CD8-positive, alpha-beta memory T cell (primary cell): ENCODE data around the gene POLR3A. TPM values are rescaled to one million over a fixed set of nuclear protein-coding genes. Genes with fewer than 3 reads are reported as not detected.
A peak's percentile ranks its signal among the peaks of the same experiment; 100 is the strongest.

Source experiments
- CTCF ChIA-PET: fragments of 350-600 bp; sonication (Branson Sonifier 250); formaldehyde crosslinking; loops from one replicate; lab custom pipeline; 2021; ENCODE audit warnings: antibody characterized with exemption; lab: Charles Lee
- POLR2A ChIA-PET: fragments of 350-600 bp; sonication (Branson Sonifier 250); formaldehyde crosslinking; loops from one replicate; lab custom pipeline; 2021; ENCODE audit warnings: antibody characterized with exemption; lab: Charles Lee
- DNase-seq, 5 donors: peaks; one replicate each; pipeline versions ENCODE4 v3.0.0 to v3.0.0-alpha.2; 2020 to 2022; ENCODE audit warnings: mixed read lengths in 1 of 5
- H3K27ac ChIP-seq: one replicate; pipeline ENCODE4 v1.7.0; 2013; ENCODE audit warnings: low read depth, mild to moderate bottlenecking, low read length, moderate library complexity
- H3K27me3 ChIP-seq: 2 replicates; pipeline ENCODE4 v1.7.0; 2013; ENCODE audit warnings: low read length, mild to moderate bottlenecking; ENCODE audit not compliant: insufficient read depth, poor library complexity, severe bottlenecking
- H3K36me3 ChIP-seq: 2 replicates; pipeline ENCODE4 v1.7.0; 2013; ENCODE audit warnings: mild to moderate bottlenecking, low read length, moderate library complexity; ENCODE audit not compliant: insufficient read depth
- H3K4me1 ChIP-seq: 2 replicates; pipeline ENCODE4 v1.7.0; 2013; ENCODE audit warnings: mild to moderate bottlenecking, low read length, moderate library complexity; ENCODE audit not compliant: insufficient read depth
- H3K4me3 ChIP-seq: 2 replicates; pipeline ENCODE4 v1.7.0; 2013; ENCODE audit warnings: mild to moderate bottlenecking, low read length
- H3K9me3 ChIP-seq: 2 replicates; pipeline ENCODE4 v1.7.0; 2013; ENCODE audit warnings: mild to moderate bottlenecking, low read length
- H3K27ac Mint-ChIP-seq, 8 donors: one replicate each; pipeline ENCODE4 v1.8.0; 2020 to 2021; ENCODE audit warnings: mixed read lengths in 8 of 8, mild to moderate bottlenecking in 6 of 8, inconsistent platforms in 3 of 8, moderate library complexity in 3 of 8
- H3K27me3 Mint-ChIP-seq, 2 donors: one replicate each; pipeline ENCODE4 v1.8.0; 2020 to 2021; ENCODE audit warnings: mixed read lengths in 2 of 2, mild to moderate bottlenecking in 1 of 2, moderate library complexity in 1 of 2
- H3K36me3 Mint-ChIP-seq, 3 donors: one replicate each; pipeline ENCODE4 v1.8.0; 2020 to 2021; ENCODE audit warnings: mixed read lengths in 3 of 3, inconsistent platforms in 1 of 3, mild to moderate bottlenecking in 1 of 3
- H3K4me1 Mint-ChIP-seq, 3 donors: one replicate each; pipeline ENCODE4 v1.8.0; 2020 to 2021; ENCODE audit warnings: mixed read lengths in 3 of 3, inconsistent platforms in 1 of 3, mild to moderate bottlenecking in 1 of 3
- H3K4me3 Mint-ChIP-seq, 7 donors: one replicate each; pipeline ENCODE4 v1.8.0; 2020 to 2021; ENCODE audit warnings: mixed read lengths in 7 of 7, mild to moderate bottlenecking in 6 of 7, moderate library complexity in 4 of 7, inconsistent platforms in 2 of 7
- H3K9me3 Mint-ChIP-seq, 5 donors: one replicate each; pipeline ENCODE4 v1.8.0; 2020 to 2022; ENCODE audit warnings: mixed read lengths in 5 of 5, mild to moderate bottlenecking in 3 of 5, moderate library complexity in 2 of 5, inconsistent platforms in 1 of 5
- polyA plus RNA-seq: library from polyadenylated mRNA; unstranded; fragments of 300-500 nt; fragmentation: Illumina TruSeq; gene quantifications from one replicate; pipeline ENCODE4 v1.2.3, GENCODE V29; 2021
- total RNA-seq, 2 experiments: library from RNA; stranded (reverse); gene quantifications; one replicate each; pipeline ENCODE4 v1.2.3, GENCODE V29; 2021

Gene POLR3A
- total and polyA plus RNA-seq, 3 experiments from 2014 or later = 10.2 to 27.2 (median 26.0) TPM

- peaks cover 25% of the 10 kb centered on the region for H3K36me3 ChIP-seq
- POLR2A ChIA-PET = no interaction called here
- peaks cover 30 to 44% (median 40%) of the 10 kb centered on the region in 3 donors for H3K4me1 Mint-ChIP-seq
- peak overlapping the region; percentile 71 for H3K27ac ChIP-seq
- H3K9me3 Mint-ChIP-seq = no peaks in the 10 kb centered on the region
- H3K4me1 ChIP-seq = peaks cover 18% of the 10 kb centered on the region
- peak overlapping the region; percentile 98 for H3K4me3 ChIP-seq
- H3K27me3 Mint-ChIP-seq = peaks cover 0 to 5% of the 10 kb centered on the region in 2 donors
- peak overlapping the region; percentile 94 to 100 (median 99) for H3K4me3 Mint-ChIP-seq
- no peaks in the 10 kb centered on the region for H3K27me3 ChIP-seq
- CTCF ChIA-PET = interaction anchor here (1.0 to 1.2 kb wide), 2 partner anchors 12 to 19 kb away, joined by 3 read pairs; no protein-coding TSS in a partner anchor
- peaks cover 14 to 44% (median 16%) of the 10 kb centered on the region in 3 donors for H3K36me3 Mint-ChIP-seq
- no peaks in the 10 kb centered on the region for H3K9me3 ChIP-seq
- peak; percentile 22 to 64 (median 28) for DNase-seq
- peak overlapping the region; percentile 88 to 99 (median 96) for H3K27ac Mint-ChIP-seq
Observed at GRCh38 chr10:78028438-78029268, 662 bp downstream of the POLR3A start.

DNA sequence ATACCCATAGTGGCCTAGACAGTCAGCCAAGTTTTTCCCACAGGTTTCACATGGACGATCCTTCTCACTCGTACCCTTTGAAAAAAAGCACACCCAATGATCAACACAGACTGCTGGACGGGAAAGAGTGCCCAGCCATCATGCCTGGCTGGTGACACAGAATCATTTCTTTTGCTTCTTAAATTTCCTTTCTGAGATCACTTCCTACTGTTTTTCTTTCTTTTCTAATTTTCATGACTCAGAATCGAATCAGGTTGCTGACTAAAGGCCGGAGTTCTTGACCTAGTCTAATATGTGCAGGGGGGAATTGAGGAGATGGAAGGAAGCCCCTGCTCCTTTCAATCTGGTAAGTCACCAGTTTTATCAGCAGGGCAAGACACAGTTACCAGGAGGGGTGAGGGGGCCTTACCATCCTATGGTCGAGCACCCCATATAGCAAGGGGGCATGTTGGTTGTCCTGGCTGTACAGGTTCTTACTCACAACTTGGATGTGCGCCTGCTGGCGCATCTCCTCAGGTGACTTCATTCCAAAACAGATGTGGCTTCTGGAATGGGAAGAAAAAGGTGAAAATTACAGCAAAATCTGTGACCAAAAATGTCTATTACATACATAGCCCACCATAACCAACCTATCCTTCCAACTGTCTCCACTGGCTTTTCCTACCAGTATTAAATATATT, 3.5 kb downstream of the POLR3A start:
- H3K4me3 ChIP-seq = no peak overlapping the region
- ChIA-PET CTCF (no interaction called here), POLR2A (no interaction called here)
- H3K36me3 ChIP-seq = peaks cover 45% of the 10 kb centered on the region
- peaks cover 18% of the 10 kb centered on the region for H3K4me1 ChIP-seq
- H3K27me3 Mint-ChIP-seq = peaks cover 0 to 5% of the 10 kb centered on the region in 2 donors
- H3K27ac Mint-ChIP-seq = peak overlapping the region in 1 of 8 donors; percentile 18
- H3K4me1 Mint-ChIP-seq = peaks cover 30 to 40% (median 35%) of the 10 kb centered on the region in 3 donors
- H3K9me3 ChIP-seq = no peaks in the 10 kb centered on the region
- H3K9me3 Mint-ChIP-seq = no peaks in the 10 kb centered on the region
- H3K4me3 Mint-ChIP-seq = peak overlapping the region in 1 of 7 donors; percentile 53
- no peak for DNase-seq
- peaks cover 14 to 70% (median 26%) of the 10 kb centered on the region in 3 donors for H3K36me3 Mint-ChIP-seq
- H3K27ac ChIP-seq = no peak overlapping the region
- no peaks in the 10 kb centered on the region for H3K27me3 ChIP-seq

GRCh38 chr10:78023741-78024140, 5.6 kb downstream of the POLR3A start:
- H3K4me1 ChIP-seq = peaks cover 11% of the 10 kb centered on the region
- Mint-ChIP-seq H3K9me3 (no peaks in the 10 kb centered on the region), H3K4me3 (no peak overlapping the region), H3K27me3 (no peaks in the 10 kb centered on the region), H3K36me3 (peaks cover 14 to 77% (median 30%) of the 10 kb centered on the region in 3 donors), H3K4me1 (peaks cover 16 to 24% (median 20%) of the 10 kb centered on the region in 3 donors), H3K27ac (no peak overlapping the region)
- peaks cover 55% of the 10 kb centered on the region for H3K36me3 ChIP-seq
- no peaks in the 10 kb centered on the region for H3K9me3 ChIP-seq
- H3K27me3 ChIP-seq = no peaks in the 10 kb centered on the region
- POLR2A ChIA-PET = no interaction called here
- DNase-seq = no peak
- CTCF ChIA-PET = no interaction called here
- no peak overlapping the region for H3K4me3 ChIP-seq
- H3K27ac ChIP-seq = no peak overlapping the region

DNA sequence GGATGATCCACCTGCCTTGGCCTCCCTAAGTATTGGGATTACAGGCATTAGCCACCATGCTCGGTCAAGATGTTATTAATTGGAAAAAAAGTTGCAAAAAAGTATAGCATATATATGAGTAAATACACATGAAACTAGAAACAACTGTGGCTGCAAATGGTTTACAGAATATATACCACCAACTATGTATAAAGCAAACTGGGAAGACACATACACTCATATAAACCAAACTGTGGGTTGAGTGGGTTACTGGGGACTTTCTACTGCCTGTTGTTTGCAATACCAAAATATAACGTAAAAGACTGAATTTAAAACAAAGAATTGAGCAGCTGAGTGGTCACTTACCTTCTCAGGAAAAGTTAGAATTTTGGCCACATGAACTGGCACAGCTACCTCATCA, 8.1 kb downstream of the POLR3A start:
- CTCF ChIA-PET = no interaction called here
- peaks cover 0 to 4% (median 0%) of the 10 kb centered on the region in 3 donors for H3K4me1 Mint-ChIP-seq

GRCh38 chr10:78019264-78019663, 10.1 kb downstream of the POLR3A start:
- H3K9me3 ChIP-seq = no peaks in the 10 kb centered on the region
- no peak for DNase-seq
- H3K27ac ChIP-seq = no peak overlapping the region
- Mint-ChIP-seq H3K27ac (no peak overlapping the region), H3K4me1 (no peaks in the 10 kb centered on the region), H3K4me3 (no peak overlapping the region), H3K27me3 (no peaks in the 10 kb centered on the region), H3K9me3 (no peaks in the 10 kb centered on the region), H3K36me3 (peaks cover 2 to 89% (median 24%) of the 10 kb centered on the region in 3 donors)
- ChIA-PET POLR2A (no interaction called here), CTCF (no interaction called here)
- peaks cover 73% of the 10 kb centered on the region for H3K36me3 ChIP-seq
- H3K27me3 ChIP-seq = no peaks in the 10 kb centered on the region
- no peak overlapping the region for H3K4me3 ChIP-seq
- H3K4me1 ChIP-seq = no peaks in the 10 kb centered on the region

More for the DNA sequence above, 8.1 kb downstream of the POLR3A start:
- Mint-ChIP-seq H3K27ac (no peak overlapping the region), H3K36me3 (peaks cover 14 to 91% (median 30%) of the 10 kb centered on the region in 3 donors), H3K4me3 (no peak overlapping the region), H3K9me3 (no peaks in the 10 kb centered on the region), H3K27me3 (no peaks in the 10 kb centered on the region)
- no peak for DNase-seq
- no peaks in the 10 kb centered on the region for H3K27me3 ChIP-seq
- no peak overlapping the region for H3K27ac ChIP-seq
- no peaks in the 10 kb centered on the region for H3K9me3 ChIP-seq
- no peaks in the 10 kb centered on the region for H3K4me1 ChIP-seq
- POLR2A ChIA-PET = no interaction called here
- no peak overlapping the region for H3K4me3 ChIP-seq
- H3K36me3 ChIP-seq = peaks cover 76% of the 10 kb centered on the region

GRCh38 chr10:78017856-78018255, 11.5 kb downstream of the POLR3A start:
- Histone ChIP-seq H3K9me3 (no peaks in the 10 kb centered on the region), H3K27ac (no peak overlapping the region), H3K4me3 (no peak overlapping the region), H3K4me1 (no peaks in the 10 kb centered on the region), H3K36me3 (peaks cover 74% of the 10 kb centered on the region), H3K27me3 (no peaks in the 10 kb centered on the region)
- H3K27ac Mint-ChIP-seq = peak overlapping the region in 1 of 8 donors; percentile 66
- CTCF ChIA-PET = interaction anchor here (1.2 kb wide), 1 partner anchor 27 kb away, joined by 3 read pairs; no protein-coding TSS in a partner anchor
- H3K9me3 Mint-ChIP-seq = no peaks in the 10 kb centered on the region
- no peak for DNase-seq
- H3K27me3 Mint-ChIP-seq = no peaks in the 10 kb centered on the region
- H3K36me3 Mint-ChIP-seq = peaks cover 0 to 90% (median 27%) of the 10 kb centered on the region in 3 donors
- no peak overlapping the region for H3K4me3 Mint-ChIP-seq
- POLR2A ChIA-PET = no interaction called here
- no peaks in the 10 kb centered on the region for H3K4me1 Mint-ChIP-seq

- Histone ChIP-seq H3K27me3 (no peaks in the 10 kb centered on the region), H3K4me3 (no peak overlapping the region), H3K9me3 (no peaks in the 10 kb centered on the region), H3K27ac (no peak overlapping the region), H3K4me1 (no peaks in the 10 kb centered on the region), H3K36me3 (peaks cover 71% of the 10 kb centered on the region)
- H3K9me3 Mint-ChIP-seq = no peaks in the 10 kb centered on the region
- H3K36me3 Mint-ChIP-seq = peaks cover 0 to 90% (median 15%) of the 10 kb centered on the region in 3 donors
- DNase-seq = no peak
- no peak overlapping the region for H3K4me3 Mint-ChIP-seq
- ChIA-PET CTCF (no interaction called here), POLR2A (interaction anchor here (0.6 kb wide), 1 partner anchor 335 kb away, joined by 3 read pairs; no protein-coding TSS in a partner anchor)
- H3K27ac Mint-ChIP-seq = no peak overlapping the region
- H3K4me1 Mint-ChIP-seq = no peaks in the 10 kb centered on the region
- no peaks in the 10 kb centered on the region for H3K27me3 Mint-ChIP-seq
Observed at GRCh38 chr10:78015546-78015945, 13.8 kb downstream of the POLR3A start.

- no peaks in the 10 kb centered on the region for H3K27me3 Mint-ChIP-seq
- CTCF ChIA-PET = no interaction called here
- POLR2A ChIA-PET = no interaction called here
Observed at GRCh38 chr10:78013564-78013963, 15.8 kb downstream of the POLR3A start.

More at GRCh38 chr10:78013564-78013963, 15.8 kb downstream of the POLR3A start:
- H3K4me3 Mint-ChIP-seq = no peak overlapping the region
- DNase-seq = no peak
- Histone ChIP-seq H3K9me3 (no peaks in the 10 kb centered on the region), H3K4me1 (no peaks in the 10 kb centered on the region), H3K36me3 (peaks cover 69% of the 10 kb centered on the region), H3K27me3 (no peaks in the 10 kb centered on the region), H3K4me3 (no peak overlapping the region), H3K27ac (no peak overlapping the region)
- H3K27ac Mint-ChIP-seq = no peak overlapping the region
- H3K36me3 Mint-ChIP-seq = peaks cover 0 to 92% (median 25%) of the 10 kb centered on the region in 3 donors
- H3K4me1 Mint-ChIP-seq = no peaks in the 10 kb centered on the region
- H3K9me3 Mint-ChIP-seq = no peaks in the 10 kb centered on the region
